Small intestine (tissue), 7 donors: ENCODE results near the gene PIK3AP1. TPM values are rescaled to one million over a fixed set of nuclear protein-coding genes. Genes with fewer than 3 reads are reported as not detected.
"Not testable (repeated sequence)": the region's sequence is repeated elsewhere in the genome, so short reads cannot be mapped to it uniquely, and the experiment has no call there.

Experiments used
- DNase-seq, 2 donors: peaks; one replicate each; pipeline versions ENCODE4 v3.0.0 to v3.0.0-alpha.2; 2013
- FAIRE-seq: peaks from 2 replicates; lab custom pipeline; 2012; peaks lifted over from hg19 to GRCh38; lab: Jason Lieb, UNC
- H3K27ac ChIP-seq, 3 donors: one replicate each; pipeline ENCODE4 v1.5.1; 2013; ENCODE audit warnings: low read length in 2 of 3, mild to moderate bottlenecking in 2 of 3, control low read depth in 1 of 3, inconsistent platforms in 1 of 3, low read depth in 1 of 3, moderate library complexity in 1 of 3
- H3K27me3 ChIP-seq, 3 donors: one replicate each; pipeline ENCODE4 v1.6.1; 2013; ENCODE audit warnings: low read length in 3 of 3, inconsistent platforms in 1 of 3; ENCODE audit not compliant: control insufficient read depth in 3 of 3, insufficient read depth in 3 of 3
- H3K36me3 ChIP-seq, 3 donors: one replicate each; pipeline ENCODE4 v1.6.1; 2013; ENCODE audit warnings: low read length in 3 of 3, inconsistent platforms in 1 of 3, low read depth in 1 of 3, mild to moderate bottlenecking in 1 of 3, moderate library complexity in 1 of 3; ENCODE audit not compliant: control insufficient read depth in 3 of 3, insufficient read depth in 2 of 3
- H3K4me1 ChIP-seq, 3 donors: one replicate each; pipeline ENCODE4 v1.6.1; 2013; ENCODE audit warnings: low read length in 2 of 3, inconsistent platforms in 1 of 3, low read depth in 1 of 3, mild to moderate bottlenecking in 1 of 3, moderate library complexity in 1 of 3; ENCODE audit not compliant: control insufficient read depth in 3 of 3, insufficient read depth in 2 of 3
- H3K4me3 ChIP-seq, 3 donors: one replicate each; pipeline ENCODE4 v1.5.1; 2013; ENCODE audit warnings: low read length in 3 of 3, control low read depth in 1 of 3, inconsistent platforms in 1 of 3, low read depth in 1 of 3, mild to moderate bottlenecking in 1 of 3, moderate library complexity in 1 of 3
- H3K9me3 ChIP-seq, 2 donors: one replicate each; pipeline ENCODE4 v1.6.1; 2013; ENCODE audit warnings: low read depth in 1 of 2, low read length in 1 of 2; ENCODE audit not compliant: control insufficient read depth in 2 of 2, insufficient read depth in 1 of 2
- whole genome bisulfite sequencing, 3 donors: extraction: QIAGEN DNeasy Blood & Tissue Kit; methylation state at CpG; one replicate each; pipeline ENCODE4 v1.1.7; 2013; 5-methylcytosine and 5-hydroxymethylcytosine counted together
- polyA plus RNA-seq, 4 donors: library from polyadenylated mRNA; stranded (reverse) in 3 of 4; unstranded in 1 of 4; fragments of 200-250 nt in 3 of 4; fragments of 120-200 nt in 1 of 4; gene quantifications; one replicate each; pipeline versions ENCODE4 v1.2.1 to v1.2.3, GENCODE V29; 2013
- donor health status: healthy with polysubstance abuse.
- donor health status: control.
- donor health status: control.
- donor health status: Bipolar disorder and iron deficiency.
- donor health status: healthy.

PIK3AP1 gene
- polyA plus RNA-seq, 4 donors = 5.6 to 9.2 (median 6.6) TPM

DNA sequence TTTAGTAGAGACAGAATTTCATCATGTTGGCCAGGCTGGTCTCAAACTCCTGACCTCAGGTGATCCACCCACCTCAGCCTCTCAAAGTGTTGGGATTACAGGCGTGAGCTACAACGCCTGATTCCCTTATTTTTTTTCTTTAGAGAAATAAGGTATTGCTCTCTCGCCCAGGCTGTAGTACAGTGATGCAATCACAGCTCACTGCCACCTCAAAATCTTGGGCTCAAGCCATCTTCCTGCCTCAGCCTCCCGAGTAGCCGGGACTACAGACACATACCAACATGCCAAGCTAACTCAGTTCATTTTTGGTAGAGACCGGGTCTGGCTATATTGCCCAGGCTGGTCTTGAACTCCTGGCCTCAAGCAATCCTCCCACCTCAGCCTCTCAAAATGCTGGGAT, 21.2 kb upstream of the PIK3AP1 start:
- peak overlapping the region in 1 of 3 donors; percentile 13 for H3K27ac ChIP-seq
- not testable (repeated sequence) for FAIRE-seq, DNase-seq, H3K4me3 ChIP-seq, H3K4me1 ChIP-seq, H3K36me3 ChIP-seq, H3K27me3 ChIP-seq, H3K9me3 ChIP-seq
- 77 to 87% (median 85%) methylated on average over 6 of the region's 6 CpGs for WGBS, 3 donors

- Histone ChIP-seq H3K27me3 (no peaks in the 10 kb centered on the region), H3K9me3 (no peaks in the 10 kb centered on the region), H3K27ac (peak overlapping the region in 1 of 3 donors; percentile 12), H3K4me1 (no peaks in the 10 kb centered on the region), H3K4me3 (no peak overlapping the region), H3K36me3 (no peaks in the 10 kb centered on the region)
- no peak for FAIRE-seq
- 59 to 81% (median 71%) methylated on average over 9 of the region's 9 CpGs for WGBS, 3 donors
- no peak for DNase-seq
These were observed 20.4 kb upstream of the PIK3AP1 start for GRCh38 chr10:96740579-96741281.

DNA sequence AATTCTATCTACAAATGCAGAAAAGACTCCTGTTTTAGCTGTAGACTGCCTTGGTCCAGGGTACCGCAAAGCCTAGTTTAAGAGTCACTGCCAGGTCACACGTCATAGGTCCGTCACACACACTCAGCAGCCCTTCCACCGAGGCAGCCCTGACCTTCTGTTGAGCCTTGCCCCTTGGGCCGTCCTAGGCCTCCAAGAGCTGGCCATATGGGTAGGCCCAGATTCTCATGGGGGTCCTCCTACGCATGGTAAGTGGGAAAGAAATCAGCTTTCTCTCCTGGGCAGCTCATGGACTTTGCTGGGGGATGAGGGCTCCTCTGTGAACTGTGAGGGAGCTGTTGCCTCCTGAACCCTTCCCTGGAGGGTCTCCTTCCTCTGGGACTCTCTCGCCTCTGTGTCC, 19.8 kb upstream of the PIK3AP1 start:
- FAIRE-seq (no peak), DNase-seq (no peak)
- no peaks in the 10 kb centered on the region for H3K27me3 ChIP-seq
- H3K4me1 ChIP-seq = no peaks in the 10 kb centered on the region
- 96 to 97% (median 97%) methylated on average over 7 of the region's 7 CpGs for WGBS, 3 donors
- no peaks in the 10 kb centered on the region for H3K9me3 ChIP-seq
- peak overlapping the region in 1 of 3 donors; percentile 12 for H3K27ac ChIP-seq
- H3K36me3 ChIP-seq = no peaks in the 10 kb centered on the region
- no peak overlapping the region for H3K4me3 ChIP-seq

- not testable (repeated sequence) for H3K9me3 ChIP-seq, H3K36me3 ChIP-seq, DNase-seq, H3K4me3 ChIP-seq, H3K27ac ChIP-seq, H3K27me3 ChIP-seq, H3K4me1 ChIP-seq, FAIRE-seq
- 80 to 100% (median 100%) methylated on average over 1 of the region's 1 CpG for WGBS, 3 donors
These were observed 17.1 kb upstream of the PIK3AP1 start for GRCh38 chr10:96737307-96737902.

DNA sequence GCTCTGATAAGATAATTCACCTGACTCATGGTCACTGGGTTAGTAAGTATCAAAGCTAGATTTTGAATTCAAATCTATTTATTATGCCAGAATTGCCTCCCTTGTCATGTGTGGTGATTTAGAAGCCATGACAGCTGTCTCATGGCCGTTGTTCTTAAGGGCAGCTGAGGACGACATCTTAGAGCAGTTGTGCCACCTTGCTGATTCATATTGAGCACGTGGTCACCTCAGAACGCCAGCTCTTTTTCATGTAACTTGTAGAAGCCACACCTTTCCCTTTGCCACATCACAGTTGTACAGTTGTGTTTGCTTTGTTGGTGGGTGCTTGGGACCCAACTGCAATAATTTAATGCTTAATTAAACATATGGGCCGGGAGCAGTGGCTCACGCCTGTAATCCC, 4.3 kb upstream of the PIK3AP1 start:
- no peaks in the 10 kb centered on the region for H3K9me3 ChIP-seq
- FAIRE-seq (no peak), DNase-seq (no peak)
- H3K4me3 ChIP-seq = no peak overlapping the region
- no peaks in the 10 kb centered on the region for H3K36me3 ChIP-seq
- peaks cover 0 to 2% (median 0%) of the 10 kb centered on the region in 3 donors for H3K27me3 ChIP-seq
- peaks cover 0 to 7% (median 0%) of the 10 kb centered on the region in 3 donors for H3K4me1 ChIP-seq
- 61 to 78% (median 68%) methylated on average over 6 of the region's 6 CpGs for WGBS, 3 donors
- H3K27ac ChIP-seq = no peak overlapping the region

DNA sequence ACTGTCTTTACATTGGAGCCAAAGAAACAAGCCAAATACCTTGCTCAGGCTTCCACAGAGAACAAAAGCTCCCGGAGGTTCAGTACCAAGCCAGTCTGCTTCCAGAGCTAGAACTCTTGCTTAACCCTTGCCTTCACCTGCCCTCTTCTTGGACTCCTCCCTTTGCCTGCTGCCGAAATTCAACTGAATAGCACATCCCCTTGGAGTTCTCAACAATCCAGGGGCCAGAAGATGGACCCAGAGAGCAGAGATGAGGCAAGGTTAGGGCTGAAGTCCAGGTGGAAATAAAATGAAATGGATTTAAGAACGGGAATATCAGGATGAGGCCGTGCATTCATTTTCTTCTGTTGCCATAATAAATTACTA, 876 bp upstream of the PIK3AP1 start:
- Histone ChIP-seq H3K4me1 (peaks cover 0 to 7% (median 0%) of the 10 kb centered on the region in 3 donors), H3K27me3 (no peaks in the 10 kb centered on the region), H3K9me3 (no peaks in the 10 kb centered on the region), H3K36me3 (no peaks in the 10 kb centered on the region), H3K27ac (peak overlapping the region in 1 of 3 donors; percentile 77), H3K4me3 (peak overlapping the region in 2 of 3 donors; percentile 55 to 87)
- 17 to 40% (median 33%) methylated on average over 4 of the region's 4 CpGs for WGBS, 3 donors
- DNase-seq (no peak), FAIRE-seq (no peak)

- H3K4me1 ChIP-seq = peaks cover 0 to 7% (median 0%) of the 10 kb centered on the region in 3 donors
- DNase-seq (peak; percentile 50 to 70), FAIRE-seq (no peak)
- peak overlapping the region; percentile 43 to 87 (median 58) for H3K4me3 ChIP-seq
- H3K27me3 ChIP-seq = no peaks in the 10 kb centered on the region
- no peaks in the 10 kb centered on the region for H3K36me3 ChIP-seq
- no peaks in the 10 kb centered on the region for H3K9me3 ChIP-seq
- H3K27ac ChIP-seq = peak overlapping the region in 2 of 3 donors; percentile 66 to 77
- WGBS, 3 donors = 3 to 5% (median 4%) methylated on average over 25 to 38 of the region's 38 CpGs
These were observed 378 bp downstream of the PIK3AP1 start for GRCh38 chr10:96719850-96720421.

- Histone ChIP-seq H3K9me3 (no peaks in the 10 kb centered on the region), H3K4me3 (no peak overlapping the region), H3K27me3 (no peaks in the 10 kb centered on the region), H3K36me3 (no peaks in the 10 kb centered on the region), H3K27ac (peak overlapping the region in 1 of 3 donors; percentile 0), H3K4me1 (peaks cover 0 to 7% (median 1%) of the 10 kb centered on the region in 3 donors)
- DNase-seq = no peak
- WGBS, 3 donors = 78 to 96% (median 90%) methylated on average over 1 of the region's 1 CpG
- FAIRE-seq = no peak
These were observed 1.1 kb downstream of the PIK3AP1 start for GRCh38 chr10:96719200-96719599.
